AG04449 (cell line): ENCODE results near the gene NABP2.
"Not testable (repeated sequence)": the region's sequence is repeated elsewhere in the genome, so short reads cannot be mapped to it uniquely, and the experiment has no call there.

Source experiments
- CTCF ChIA-PET: fragments of 350-600 bp; formaldehyde crosslinking; extraction: SDS; loops from one replicate; lab custom pipeline; 2021; ENCODE audit warnings: antibody characterized with exemption; lab: Yijun Ruan, JAX
- POLR2A ChIA-PET: fragments of 400-600, 350-600 bp; formaldehyde crosslinking; extraction: SDS; loops from one replicate; lab custom pipeline; 2020; ENCODE audit warnings: antibody characterized with exemption, inconsistent platforms; lab: Yijun Ruan, JAX
- DNase-seq: peaks from one replicate; pipeline ENCODE4 v3.0.0-alpha.2; 2010; ENCODE audit warnings: low read depth, low spot score
- H3K4me3 ChIP-seq: 2 replicates; pipeline ENCODE4 v1.5.1; 2011; ENCODE audit warnings: low read depth, mild to moderate bottlenecking, control low read depth, low read length
- CTCF ChIP-seq: IDR thresholded peaks from one replicate; pipeline ENCODE4 v1.5.1; 2011; ENCODE audit warnings: mild to moderate bottlenecking, moderate library complexity, low read length, control low read depth, inconsistent platforms; ENCODE audit not compliant: insufficient read depth; ENCODE audit errors: missing control alignments

Gene NABP2

GRCh38 chr12:56189099-56189917 is 34.8 kb upstream of the NABP2 start, which contains the start of gene SMARCC2:
Gene SMARCC2 (minus strand): TSS chr12:56189483. CDS start chr12:56189461, 22 bp downstream.
- H3K4me3 ChIP-seq, result peak within 1 kb of the TSS; percentile 82
- DNase-seq, result no peak
- ChIA-PET CTCF (interaction anchor here (0.7 to 7.4 kb wide), 64 partner anchors 8 to 460 kb away, joined by 3 to 311 read pairs (median 6); partner anchors contain the start of genes ANKRD52, CNPY2, CS and ESYT1), POLR2A (interaction anchor here (0.8 to 3.2 kb wide), 14 partner anchors 8 to 159 kb away, joined by 3 to 32 read pairs (median 4); partner anchors contain the start of genes COQ10A, ESYT1, MYL6 and RNF41)
- peak; percentile 87 for TF ChIP-seq CTCF

- CTCF ChIA-PET, result interaction anchor here (0.7 to 7.4 kb wide), 60 partner anchors 9 to 451 kb away, joined by 3 to 311 read pairs (median 6); partner anchors contain the start of genes ANKRD52, CNPY2, CS and ESYT1
- H3K4me3 ChIP-seq, result peak overlapping the region; percentile 82
- DNase-seq, result no peak
- TF ChIP-seq CTCF, result no peak
- POLR2A ChIA-PET, result interaction anchor here (0.8 to 3.2 kb wide), 10 partner anchors 9 to 159 kb away, joined by 3 to 32 read pairs (median 7); partner anchors contain the start of genes COQ10A, ESYT1, MYL6 and RNF41
Measured at GRCh38 chr12:56189918-56190694, 34.0 kb upstream of the NABP2 start.

GRCh38 chr12:56190695-56191155 is 33.4 kb upstream of the NABP2 start:
- no peak for DNase-seq
- ChIA-PET POLR2A (interaction anchor here (2.0 to 2.8 kb wide), 2 partner anchors 31 to 73 kb away, joined by 24 to 32 read pairs; partner anchors contain the start of genes RNF41, RPL41 and ZC3H10), CTCF (interaction anchor here (1.0 to 7.4 kb wide), 18 partner anchors 10 to 452 kb away, joined by 3 to 311 read pairs (median 20); partner anchors contain the start of genes ANKRD52, ESYT1, RNF41 and ZC3H10)
- H3K4me3 ChIP-seq, result peak overlapping the region; percentile 82
- no peak for TF ChIP-seq CTCF

GRCh38 chr12:56192582-56192981 is 31.6 kb upstream of the NABP2 start:
- CTCF ChIA-PET, result interaction anchor here (0.6 to 7.4 kb wide), 17 partner anchors 9 to 271 kb away, joined by 3 to 311 read pairs (median 8); partner anchors contain the start of genes ANKRD52, ESYT1, RNF41 and ZC3H10
- DNase-seq, result no peak
- TF ChIP-seq CTCF, result no peak
- H3K4me3 ChIP-seq, result no peak overlapping the region
- POLR2A ChIA-PET, result no interaction called here

- DNase-seq, result peak; percentile 45
- POLR2A ChIA-PET, result no interaction called here
- H3K4me3 ChIP-seq, result no peak overlapping the region
- TF ChIP-seq CTCF, result peak; percentile 59
- CTCF ChIA-PET, result interaction anchor here (0.6 to 7.4 kb wide), 22 partner anchors 9 to 271 kb away, joined by 3 to 311 read pairs (median 8); partner anchors contain the start of genes ANKRD52, COQ10A, ESYT1 and RNF41
Measured at GRCh38 chr12:56193025-56193578, 31.0 kb upstream of the NABP2 start.

- H3K4me3 ChIP-seq, result not testable (repeated sequence)
- ChIA-PET CTCF (interaction anchor here (1.2 to 5.0 kb wide), 4 partner anchors 10 to 295 kb away, joined by 3 to 58 read pairs (median 11); partner anchors contain the start of genes ANKRD52 and RNF41), POLR2A (interaction anchor here (0.6 to 3.1 kb wide), 11 partner anchors 9 to 163 kb away, joined by 3 to 49 read pairs (median 4); partner anchors contain the start of genes ANKRD52, COQ10A, ESYT1 and RNF41)
- DNase-seq, result peak; percentile 95
Measured at GRCh38 chr12:56196818-56197550, 27.2 kb upstream of the NABP2 start.
